ENCODE measurements around the gene LRRC7. TPM values are rescaled to one million over a fixed set of nuclear protein-coding genes. Genes with fewer than 3 reads are reported as not detected.

LRRC7 gene
- total RNA-seq, 4 donors from 2014 or later, result 0.62 to 2.1 (median 1.3) TPM

DNA sequence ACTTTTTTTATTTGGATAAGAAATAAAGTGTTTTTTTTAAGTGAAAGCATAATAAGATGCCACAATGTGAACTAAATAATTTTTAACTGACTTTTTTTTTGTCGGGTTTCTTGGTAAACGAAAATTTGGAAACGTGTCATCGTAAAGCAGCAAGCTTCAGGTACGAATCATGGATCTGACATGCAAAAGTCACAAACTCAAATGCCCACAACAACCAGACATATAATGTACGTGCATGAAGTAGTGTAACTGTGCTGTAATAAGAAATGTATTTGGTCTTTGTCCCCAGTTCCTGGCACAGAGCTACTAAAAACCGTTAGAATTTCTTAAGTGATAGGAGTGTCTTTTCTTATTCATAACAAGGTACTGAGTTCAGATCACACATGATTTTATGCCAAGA is 44.3 kb upstream of the LRRC7 start:
- no peak overlapping the region for H3K4me3 ChIP-seq
- no peaks in the 10 kb centered on the region for H3K27me3 ChIP-seq
- H3K27ac ChIP-seq, result no peak overlapping the region
- ATAC-seq (no peak), DNase-seq (no peak)
- TF ChIP-seq POLR2A (IDR thresholded peaks at IDR 0.05), result no peak
- H3K36me3 ChIP-seq, result no peaks in the 10 kb centered on the region
- no peaks in the 10 kb centered on the region for H3K4me1 ChIP-seq
- in situ Hi-C loops (cut with MboI; ENCODE audit: low sequenced_read_pairs in 4 of 4) (no loop called here), intact Hi-C loops (cut with DNase I; ENCODE audit: low total_unique reads) (no loop called here)
- no peaks in the 10 kb centered on the region for H3K9me3 ChIP-seq

DNA sequence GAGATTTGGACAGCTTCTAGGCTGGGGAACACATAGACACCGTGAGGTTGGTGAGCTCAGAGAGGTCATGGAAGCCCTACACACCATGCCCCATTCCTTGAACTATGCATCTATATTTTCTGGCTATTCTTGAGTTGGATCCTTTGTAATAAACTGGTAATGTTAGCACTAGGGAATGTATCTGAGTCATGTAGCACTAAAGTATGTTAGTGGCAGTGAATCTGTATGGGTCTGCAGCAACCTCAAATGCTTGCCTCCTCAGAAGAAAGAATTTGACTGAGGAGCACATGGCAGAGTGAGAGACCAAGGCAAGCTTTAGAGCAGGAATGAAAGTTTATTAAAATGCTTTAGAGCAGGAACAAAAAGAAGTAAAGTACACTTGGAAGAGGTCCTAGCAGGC is 43.7 kb upstream of the LRRC7 start:
- Histone ChIP-seq H3K4me1 (no peaks in the 10 kb centered on the region), H3K27me3 (no peaks in the 10 kb centered on the region), H3K27ac (no peak overlapping the region), H3K4me3 (no peak overlapping the region), H3K36me3 (no peaks in the 10 kb centered on the region), H3K9me3 (no peaks in the 10 kb centered on the region)
- intact Hi-C loops (cut with DNase I; ENCODE audit: low total_unique reads), result no loop called here
- in situ Hi-C loops (cut with MboI; ENCODE audit: low sequenced_read_pairs in 4 of 4), result no loop called here
- DNase-seq, result no peak
- ATAC-seq, result no peak
- no peak for TF ChIP-seq POLR2A (IDR thresholded peaks at IDR 0.05)
- TF ChIP-seq, protein P1, sequence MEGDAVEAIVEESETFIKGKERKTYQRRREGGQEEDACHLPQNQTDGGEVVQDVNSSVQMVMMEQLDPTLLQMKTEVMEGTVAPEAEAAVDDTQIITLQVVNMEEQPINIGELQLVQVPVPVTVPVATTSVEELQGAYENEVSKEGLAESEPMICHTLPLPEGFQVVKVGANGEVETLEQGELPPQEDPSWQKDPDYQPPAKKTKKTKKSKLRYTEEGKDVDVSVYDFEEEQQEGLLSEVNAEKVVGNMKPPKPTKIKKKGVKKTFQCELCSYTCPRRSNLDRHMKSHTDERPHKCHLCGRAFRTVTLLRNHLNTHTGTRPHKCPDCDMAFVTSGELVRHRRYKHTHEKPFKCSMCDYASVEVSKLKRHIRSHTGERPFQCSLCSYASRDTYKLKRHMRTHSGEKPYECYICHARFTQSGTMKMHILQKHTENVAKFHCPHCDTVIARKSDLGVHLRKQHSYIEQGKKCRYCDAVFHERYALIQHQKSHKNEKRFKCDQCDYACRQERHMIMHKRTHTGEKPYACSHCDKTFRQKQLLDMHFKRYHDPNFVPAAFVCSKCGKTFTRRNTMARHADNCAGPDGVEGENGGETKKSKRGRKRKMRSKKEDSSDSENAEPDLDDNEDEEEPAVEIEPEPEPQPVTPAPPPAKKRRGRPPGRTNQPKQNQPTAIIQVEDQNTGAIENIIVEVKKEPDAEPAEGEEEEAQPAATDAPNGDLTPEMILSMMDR (IDR thresholded peaks at IDR 0.05 in 4 of 5, conservative IDR thresholded peaks at IDR 0.05 in 1 of 5), result no peak

DNA sequence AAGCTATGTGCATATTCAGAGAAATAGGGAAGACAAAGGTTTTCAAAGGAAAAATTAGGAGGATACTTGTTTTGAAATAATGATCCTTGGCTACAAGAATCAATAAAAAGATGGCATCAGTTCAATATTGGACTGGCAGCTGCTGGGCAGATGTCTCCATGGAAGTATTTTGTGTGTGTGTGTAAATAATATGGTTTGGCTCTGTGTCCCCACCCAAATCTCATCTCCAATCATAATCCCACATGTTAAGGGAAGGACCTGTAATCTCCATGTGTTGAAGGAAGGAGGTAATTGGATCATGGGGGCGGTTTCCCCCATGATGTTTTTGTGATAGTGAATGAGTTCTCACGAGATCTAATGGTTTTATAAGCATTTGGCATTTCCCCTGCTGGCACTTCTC is 40.4 kb upstream of the LRRC7 start:
- TF ChIP-seq POLR2A (IDR thresholded peaks at IDR 0.05), result no peak
- TF ChIP-seq, protein P1 (IDR thresholded peaks at IDR 0.05 in 4 of 5, conservative IDR thresholded peaks at IDR 0.05 in 1 of 5), result no peak
- DNase-seq, result no peak
- Histone ChIP-seq H3K27ac (no peak overlapping the region), H3K27me3 (no peaks in the 10 kb centered on the region), H3K9me3 (no peaks in the 10 kb centered on the region), H3K4me1 (no peaks in the 10 kb centered on the region), H3K36me3 (no peaks in the 10 kb centered on the region), H3K4me3 (no peak overlapping the region)
- no peak for ATAC-seq
- in situ Hi-C loops (cut with MboI; ENCODE audit: low sequenced_read_pairs in 4 of 4) (no loop called here), intact Hi-C loops (cut with DNase I; ENCODE audit: low total_unique reads) (no loop called here)

DNA sequence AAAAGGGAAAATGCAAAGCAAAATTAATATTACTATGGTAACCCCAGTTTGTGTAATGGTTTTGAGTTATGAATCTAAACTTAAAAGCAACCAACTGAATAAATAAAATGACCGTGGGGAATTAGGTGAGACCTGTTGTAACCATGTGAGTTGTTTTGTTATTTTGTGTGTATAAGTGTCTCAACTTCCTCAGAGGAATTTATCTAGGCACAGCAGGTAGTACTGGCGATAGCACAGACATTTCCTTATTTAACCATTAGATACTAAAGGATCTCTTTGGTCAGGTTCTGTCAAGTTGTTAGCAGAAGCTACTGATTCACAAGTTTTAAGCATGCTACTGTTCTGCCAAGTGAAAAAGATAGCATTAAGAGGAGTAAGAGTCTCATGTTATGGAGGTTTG is 39.3 kb upstream of the LRRC7 start:
- H3K4me3 ChIP-seq, result no peak overlapping the region
- DNase-seq (no peak), ATAC-seq (no peak)
- intact Hi-C loops (cut with DNase I; ENCODE audit: low total_unique reads) (no loop called here), in situ Hi-C loops (cut with MboI; ENCODE audit: low sequenced_read_pairs in 4 of 4) (no loop called here)
- no peaks in the 10 kb centered on the region for H3K36me3 ChIP-seq
- no peaks in the 10 kb centered on the region for H3K9me3 ChIP-seq
- no peaks in the 10 kb centered on the region for H3K4me1 ChIP-seq
- H3K27ac ChIP-seq, result no peak overlapping the region
- H3K27me3 ChIP-seq, result no peaks in the 10 kb centered on the region
- TF ChIP-seq, protein P1 (IDR thresholded peaks at IDR 0.05 in 4 of 5, conservative IDR thresholded peaks at IDR 0.05 in 1 of 5), result no peak
- TF ChIP-seq POLR2A (IDR thresholded peaks at IDR 0.05), result no peak

DNA sequence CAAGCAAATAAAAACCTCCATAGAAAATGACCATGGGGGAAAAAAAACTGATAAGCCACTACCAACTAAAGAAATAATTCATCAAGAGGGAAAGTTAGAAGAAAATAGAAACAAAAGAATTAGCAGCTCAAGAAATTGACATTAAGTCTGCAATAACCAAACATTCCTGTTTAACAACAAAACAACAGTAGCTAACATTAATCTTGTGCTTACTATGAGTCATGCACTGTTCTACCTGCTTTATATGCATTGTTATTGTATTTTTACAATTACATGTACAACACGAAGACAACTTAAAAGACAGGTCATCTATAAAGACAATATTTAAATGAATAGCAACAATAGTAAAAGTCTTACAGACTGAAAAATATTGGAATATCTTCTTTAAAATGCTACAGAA is 34.4 kb upstream of the LRRC7 start:
- H3K4me3 ChIP-seq, result no peak overlapping the region
- no peak overlapping the region for H3K27ac ChIP-seq
- ATAC-seq, result no peak
- no peaks in the 10 kb centered on the region for H3K4me1 ChIP-seq
- no peaks in the 10 kb centered on the region for H3K36me3 ChIP-seq
- in situ Hi-C loops (cut with MboI; ENCODE audit: low sequenced_read_pairs in 4 of 4), result no loop called here
- no peaks in the 10 kb centered on the region for H3K9me3 ChIP-seq
- no peaks in the 10 kb centered on the region for H3K27me3 ChIP-seq
- no peak for DNase-seq
- intact Hi-C loops (cut with DNase I; ENCODE audit: low total_unique reads), result no loop called here
- no peak for TF ChIP-seq POLR2A (IDR thresholded peaks at IDR 0.05)
- TF ChIP-seq, protein P1 (IDR thresholded peaks at IDR 0.05 in 4 of 5, conservative IDR thresholded peaks at IDR 0.05 in 1 of 5), result no peak

All from gastrocnemius medialis (tissue), 4 donors.